NCI-H2171 (cell line): ENCODE measurements around the gene LDLRAD4.

ENCODE experiments used
- DNase-seq: peaks from one replicate; lab custom pipeline; 2025; lab: John Stamatoyannopoulos, UW

The LDLRAD4 gene

DNA sequence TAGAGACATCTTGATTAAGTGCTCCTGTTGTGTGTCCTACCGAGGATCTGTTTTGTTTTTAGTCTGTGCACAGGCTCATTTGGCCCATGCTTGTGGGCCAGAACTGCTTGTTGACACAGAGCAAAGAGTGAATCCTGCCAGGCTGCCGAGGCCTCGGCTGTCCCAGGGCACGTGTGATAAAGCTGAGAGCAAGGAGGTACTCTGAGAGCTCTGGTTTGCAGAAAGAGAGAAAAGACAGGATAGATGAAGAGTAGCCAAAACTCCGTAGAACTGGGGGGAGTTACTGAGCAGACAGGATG lies 332.7 kb downstream of the LDLRAD4 start:
- no peak for DNase-seq

DNA sequence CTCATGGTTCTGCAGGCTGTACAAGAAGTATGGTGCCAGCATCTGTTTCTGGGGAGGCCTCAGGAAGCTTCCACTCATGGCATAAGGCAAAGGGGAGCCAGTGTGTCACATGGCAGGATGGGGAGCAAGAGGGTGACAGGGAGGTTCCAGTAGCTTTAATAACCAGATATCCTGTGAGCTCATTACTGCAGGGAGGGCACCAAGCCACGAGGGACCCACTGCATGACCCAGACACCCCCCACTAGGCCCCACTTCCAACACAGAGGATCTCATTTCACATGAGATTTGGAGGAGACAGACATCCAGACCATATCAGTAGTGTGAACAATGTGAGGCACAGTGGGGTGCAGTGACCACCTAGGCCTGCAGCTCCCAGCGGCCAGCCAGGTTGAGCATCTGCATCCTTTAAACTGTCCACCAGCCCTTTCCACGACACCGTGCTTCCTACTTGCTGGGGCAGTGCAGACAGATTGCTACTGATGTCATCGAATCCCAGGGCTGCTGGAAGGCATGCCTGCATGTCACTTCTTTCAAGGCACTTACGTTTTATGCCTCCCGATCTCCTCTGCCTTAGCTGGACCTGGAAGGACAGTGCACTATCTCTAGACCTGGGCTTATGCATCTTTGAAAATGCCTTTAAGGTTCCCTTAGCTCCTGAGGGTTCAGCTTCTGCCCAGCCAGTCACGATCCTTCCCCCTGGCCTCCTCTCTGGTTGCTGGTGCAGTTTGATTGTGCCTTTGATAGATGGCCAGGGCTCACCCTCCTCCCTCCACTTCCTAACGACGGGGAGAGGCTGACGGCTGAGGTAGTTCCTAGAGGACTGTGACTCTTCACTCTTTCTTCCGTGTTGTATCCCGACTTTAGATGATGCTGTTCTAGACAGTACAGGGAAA lies 333.5 kb downstream of the LDLRAD4 start:
- DNase-seq, result no peak

DNA sequence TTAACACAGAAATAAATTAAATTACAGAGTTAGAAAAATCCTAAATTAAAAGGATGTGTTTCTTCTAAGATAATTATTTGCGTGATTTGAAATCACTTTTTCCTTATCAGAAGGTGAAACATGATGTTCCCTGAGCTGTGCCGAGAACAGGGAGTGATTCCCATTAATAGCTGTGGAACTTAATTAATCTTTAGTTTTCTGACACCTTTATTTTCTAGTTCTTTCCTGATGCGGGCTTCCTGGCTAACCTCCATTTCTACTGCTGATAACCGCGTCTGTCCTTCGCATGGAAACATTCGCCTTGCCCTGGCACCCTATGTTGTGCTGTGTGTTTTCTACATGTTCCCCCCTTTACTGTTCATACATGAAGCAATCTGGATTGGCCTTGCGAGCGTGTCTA lies 334.9 kb downstream of the LDLRAD4 start:
- DNase-seq, result no peak

DNA sequence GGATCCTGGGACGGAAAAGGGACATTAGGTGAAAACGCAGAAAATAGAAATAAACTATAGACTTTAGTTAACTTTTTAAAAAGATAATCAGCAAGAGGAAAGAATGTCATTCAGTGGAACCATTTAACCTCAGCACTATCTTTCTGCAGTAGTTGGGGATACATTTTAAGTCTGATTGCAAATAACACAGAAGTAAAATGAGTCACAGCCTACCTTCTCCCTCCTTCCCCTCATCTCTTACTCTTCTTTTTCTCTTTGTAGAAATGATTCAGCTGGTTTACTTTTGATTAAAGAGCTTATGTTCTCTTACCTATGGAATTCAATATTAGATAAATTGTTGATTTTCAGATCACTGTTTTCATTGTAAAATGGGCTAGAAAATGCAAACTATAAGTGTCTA lies 336.6 kb downstream of the LDLRAD4 start:
- no peak for DNase-seq

DNA sequence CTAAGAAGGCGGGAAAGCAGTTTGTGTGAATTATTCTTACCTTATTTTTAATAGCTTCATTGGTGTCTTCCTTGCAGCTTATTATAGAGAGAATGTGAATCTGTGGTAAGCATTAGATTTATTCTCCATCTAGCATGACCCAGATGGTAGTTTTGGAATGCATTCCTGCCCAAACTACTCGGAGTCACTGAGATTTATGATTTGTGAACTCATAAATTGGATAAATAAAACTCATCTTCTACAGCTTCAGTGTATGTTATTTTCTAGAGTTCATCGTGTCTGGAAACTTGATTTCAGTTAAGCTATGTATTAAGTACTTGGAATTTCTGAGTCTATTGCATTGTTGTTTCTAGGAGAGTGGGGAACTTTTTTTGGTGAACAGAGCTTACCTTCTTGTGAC lies 337.3 kb downstream of the LDLRAD4 start:
- DNase-seq, result no peak

DNA sequence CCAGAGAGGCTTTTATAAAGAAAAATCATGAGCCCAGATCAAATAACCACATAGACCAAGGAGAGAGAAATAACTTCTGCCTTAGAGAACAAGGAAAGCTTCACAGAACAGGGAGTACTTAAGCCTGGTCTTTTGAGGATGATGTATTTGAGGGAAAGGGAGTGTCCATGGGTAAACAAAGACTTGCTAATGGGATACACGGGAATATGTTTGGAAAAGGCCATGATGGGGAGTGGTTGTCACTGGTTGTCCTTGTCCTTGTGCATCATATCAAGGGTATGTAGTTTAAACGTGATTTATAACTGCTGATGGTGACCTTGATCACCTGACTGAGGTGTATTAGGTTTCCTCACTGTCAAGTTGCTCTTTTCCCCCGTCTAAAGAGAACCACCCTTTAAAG lies 337.9 kb downstream of the LDLRAD4 start:
- no peak for DNase-seq

DNA sequence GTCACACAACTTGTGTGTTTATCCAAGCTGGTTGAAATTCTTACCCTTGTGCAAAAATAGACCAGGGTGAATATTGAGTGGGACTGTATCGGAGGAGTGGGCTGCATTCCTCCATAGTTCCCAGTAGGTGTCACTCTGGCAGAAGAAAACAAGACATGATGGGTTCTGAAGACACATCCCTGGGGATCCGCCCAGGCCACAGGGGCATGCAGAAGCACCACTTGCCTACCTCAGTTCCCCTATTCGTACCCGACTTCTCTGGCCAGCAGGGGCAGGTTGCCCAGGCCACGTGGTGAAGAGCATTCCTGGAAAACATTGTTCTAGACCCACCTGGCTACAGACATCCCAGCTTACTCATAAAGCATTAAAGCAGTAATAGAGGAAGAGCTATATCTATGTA lies 339.6 kb downstream of the LDLRAD4 start:
- no peak for DNase-seq

DNA sequence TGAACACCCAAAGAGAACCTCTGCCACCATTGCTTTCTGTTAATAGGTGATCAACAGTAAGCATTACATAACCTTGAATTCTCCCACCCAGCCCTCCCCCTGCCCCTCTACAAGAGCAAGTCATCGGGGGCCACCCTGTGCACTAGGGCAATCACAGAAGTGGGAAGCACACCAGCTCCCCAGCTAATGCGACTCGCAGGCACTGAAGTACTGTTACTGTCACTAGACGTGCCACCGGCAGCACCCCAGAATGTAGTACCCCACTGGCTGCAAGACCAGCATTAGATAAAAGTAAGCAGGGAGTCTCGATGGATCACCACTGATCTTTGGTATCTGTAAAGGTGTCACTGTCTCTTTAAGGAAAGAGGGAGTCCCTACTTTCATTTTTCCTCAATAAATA lies 340.2 kb downstream of the LDLRAD4 start:
- DNase-seq, result no peak

DNA sequence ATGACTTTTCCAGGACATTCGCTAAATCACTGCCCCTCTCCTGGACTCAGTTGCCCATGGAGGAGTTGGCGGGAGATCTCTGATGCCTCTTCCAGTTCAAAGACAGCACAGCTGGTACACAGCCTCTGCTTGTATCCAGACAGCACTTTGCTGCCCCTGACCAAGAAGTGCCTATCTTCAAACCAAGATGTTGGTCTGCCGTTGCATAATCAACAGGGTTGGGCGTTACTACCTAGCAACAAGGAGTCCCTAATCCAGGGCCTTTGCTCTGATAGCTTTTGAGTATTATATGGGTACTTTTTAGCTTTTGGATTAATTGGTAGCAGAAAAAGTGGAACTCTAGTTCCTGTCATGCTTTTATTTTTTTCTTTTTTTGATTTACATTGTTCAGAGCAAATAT lies 341.2 kb downstream of the LDLRAD4 start:
- DNase-seq, result no peak

DNA sequence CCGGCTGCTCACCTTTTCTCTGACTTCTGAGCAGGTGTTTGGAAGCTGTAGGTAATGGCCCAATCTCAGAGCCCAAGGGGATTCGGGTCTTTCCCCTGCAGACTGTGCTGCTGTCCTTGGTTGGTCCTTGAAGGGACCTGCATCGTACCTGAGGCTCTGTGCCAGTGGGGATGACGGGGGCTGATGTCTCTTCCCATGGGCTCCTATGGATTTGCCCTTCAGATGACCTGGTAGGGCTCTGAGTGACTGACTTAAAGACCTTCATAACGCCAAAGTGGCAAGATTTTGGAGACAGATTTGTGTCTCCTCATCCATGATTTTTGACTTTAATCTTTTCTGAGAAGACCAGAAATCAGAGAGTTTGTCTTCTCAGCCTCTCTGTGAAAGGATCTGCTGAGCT lies 341.7 kb downstream of the LDLRAD4 start:
- no peak for DNase-seq

DNA sequence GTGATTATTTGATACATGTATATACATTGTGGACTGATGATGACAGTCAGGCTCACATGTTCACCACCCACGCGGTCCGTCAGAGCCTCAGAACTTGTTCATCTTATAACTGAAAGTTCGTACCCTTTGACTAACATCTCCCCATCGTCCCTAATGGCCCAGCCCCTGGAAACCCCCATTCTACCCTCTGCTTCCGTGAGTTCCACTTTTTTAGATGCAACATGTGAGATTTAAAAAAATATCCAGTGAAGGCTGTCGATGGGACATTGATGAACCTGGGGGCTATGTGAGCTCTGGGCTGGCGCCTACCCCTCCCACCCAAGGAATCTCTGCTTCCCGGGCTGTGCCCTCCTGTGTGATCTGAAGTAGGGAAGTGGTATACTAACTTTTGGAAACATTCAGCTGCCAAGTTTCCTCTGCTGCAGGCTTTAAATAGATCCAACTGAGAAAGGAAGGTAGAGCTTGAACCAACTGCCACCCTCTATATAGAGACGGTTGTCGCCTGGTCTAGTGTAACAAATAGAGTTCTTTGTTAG lies 344.0 kb downstream of the LDLRAD4 start:
- DNase-seq, result no peak

DNA sequence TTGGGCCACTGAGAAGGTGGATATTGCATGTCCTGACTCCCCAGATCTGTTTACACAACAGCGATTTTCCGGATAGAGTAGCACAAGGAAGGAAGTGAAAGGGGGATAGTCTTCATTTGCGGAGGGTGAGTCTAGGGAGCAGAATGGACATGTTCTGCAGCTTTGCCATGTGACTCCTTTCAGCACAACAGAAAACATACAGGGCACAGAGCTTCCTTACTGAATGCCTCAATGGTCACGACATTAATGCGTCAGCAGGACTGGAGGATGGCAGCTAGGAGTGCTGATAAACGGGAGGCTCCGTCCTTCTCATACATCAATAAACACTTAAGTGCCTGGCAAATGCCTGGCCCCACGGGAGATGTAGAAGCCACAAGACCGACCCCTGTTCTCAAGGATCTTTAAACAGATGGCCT lies 344.8 kb downstream of the LDLRAD4 start:
- peak; percentile 50 for DNase-seq

DNA sequence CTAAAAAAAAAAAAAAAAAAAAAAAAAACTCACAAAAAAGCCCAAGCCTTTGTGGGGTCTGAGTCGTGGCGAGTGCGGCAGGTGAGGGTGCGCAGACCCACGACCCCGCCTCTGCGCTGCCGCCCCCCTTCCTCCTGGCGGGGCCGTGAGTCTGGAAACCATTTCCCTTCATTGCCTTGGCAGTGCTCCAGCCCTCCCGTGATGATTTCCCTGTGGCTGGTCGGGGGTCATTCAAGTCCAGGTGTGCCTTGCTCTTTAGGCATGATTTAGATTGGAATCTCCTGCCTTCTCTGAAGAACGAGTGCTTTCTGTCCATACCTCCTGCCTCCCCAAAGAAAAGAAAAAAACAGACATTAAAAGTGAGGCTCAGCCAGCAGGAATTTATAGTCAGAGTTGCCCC lies 346.0 kb downstream of the LDLRAD4 start:
- no peak for DNase-seq

DNA sequence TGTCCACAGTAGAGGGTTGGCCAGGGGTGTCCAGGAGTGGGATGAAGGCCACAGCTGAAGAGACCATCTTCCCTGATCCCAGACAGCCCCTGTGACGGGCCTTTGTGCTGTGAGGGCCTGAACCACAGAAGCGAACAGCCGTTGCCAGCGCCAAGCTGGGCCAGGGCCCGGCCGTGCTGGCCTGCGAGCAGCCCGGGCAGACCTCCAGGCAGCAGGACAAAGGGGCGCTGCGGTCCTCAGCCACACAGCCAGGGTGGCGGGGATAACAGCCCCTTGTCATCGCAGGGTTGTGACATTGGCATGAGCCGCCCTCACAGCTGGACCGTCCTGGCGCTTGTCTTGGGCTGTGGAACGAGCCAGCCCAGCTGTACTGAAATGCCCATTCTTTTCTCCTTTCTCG lies 346.7 kb downstream of the LDLRAD4 start:
- DNase-seq, result no peak

DNA sequence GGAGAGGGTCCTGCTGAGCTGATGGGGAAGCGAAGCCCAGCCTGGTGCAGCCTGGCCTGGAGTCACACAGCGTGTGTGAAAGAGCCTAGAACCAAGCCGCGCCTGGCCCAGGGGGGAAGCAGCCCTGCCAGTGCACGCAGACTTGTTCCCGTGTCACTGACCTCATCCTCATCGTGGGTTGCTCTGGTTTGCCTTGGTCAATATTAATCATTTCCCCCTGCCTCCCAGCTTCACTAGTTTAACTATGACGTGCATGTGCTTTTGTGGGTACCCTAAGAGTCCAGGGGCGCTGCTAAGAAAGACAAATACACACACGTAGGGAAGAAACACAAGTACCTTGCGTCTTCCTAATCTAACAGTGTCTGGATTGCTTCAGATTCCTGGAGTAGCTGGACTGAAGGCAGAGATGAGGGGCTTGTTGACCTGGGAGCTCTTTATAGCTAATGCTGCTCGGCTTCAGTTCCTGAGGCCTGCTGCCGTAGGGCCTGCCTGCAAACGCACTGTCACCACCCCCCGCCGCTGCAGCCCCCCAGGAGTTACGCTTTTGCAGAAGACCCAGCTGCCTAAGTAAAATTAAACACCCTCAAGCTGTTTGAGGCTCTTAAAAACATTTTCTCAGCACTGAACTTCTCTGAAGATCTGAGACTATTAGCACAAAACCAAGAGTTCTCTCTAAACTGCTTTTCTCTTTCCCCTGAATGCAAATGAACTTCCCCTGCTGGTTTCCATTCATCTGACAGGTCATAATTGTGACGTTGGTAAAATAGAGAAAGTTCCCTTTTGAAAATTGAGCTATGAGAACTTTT lies 348.6 kb downstream of the LDLRAD4 start:
- no peak for DNase-seq

DNA sequence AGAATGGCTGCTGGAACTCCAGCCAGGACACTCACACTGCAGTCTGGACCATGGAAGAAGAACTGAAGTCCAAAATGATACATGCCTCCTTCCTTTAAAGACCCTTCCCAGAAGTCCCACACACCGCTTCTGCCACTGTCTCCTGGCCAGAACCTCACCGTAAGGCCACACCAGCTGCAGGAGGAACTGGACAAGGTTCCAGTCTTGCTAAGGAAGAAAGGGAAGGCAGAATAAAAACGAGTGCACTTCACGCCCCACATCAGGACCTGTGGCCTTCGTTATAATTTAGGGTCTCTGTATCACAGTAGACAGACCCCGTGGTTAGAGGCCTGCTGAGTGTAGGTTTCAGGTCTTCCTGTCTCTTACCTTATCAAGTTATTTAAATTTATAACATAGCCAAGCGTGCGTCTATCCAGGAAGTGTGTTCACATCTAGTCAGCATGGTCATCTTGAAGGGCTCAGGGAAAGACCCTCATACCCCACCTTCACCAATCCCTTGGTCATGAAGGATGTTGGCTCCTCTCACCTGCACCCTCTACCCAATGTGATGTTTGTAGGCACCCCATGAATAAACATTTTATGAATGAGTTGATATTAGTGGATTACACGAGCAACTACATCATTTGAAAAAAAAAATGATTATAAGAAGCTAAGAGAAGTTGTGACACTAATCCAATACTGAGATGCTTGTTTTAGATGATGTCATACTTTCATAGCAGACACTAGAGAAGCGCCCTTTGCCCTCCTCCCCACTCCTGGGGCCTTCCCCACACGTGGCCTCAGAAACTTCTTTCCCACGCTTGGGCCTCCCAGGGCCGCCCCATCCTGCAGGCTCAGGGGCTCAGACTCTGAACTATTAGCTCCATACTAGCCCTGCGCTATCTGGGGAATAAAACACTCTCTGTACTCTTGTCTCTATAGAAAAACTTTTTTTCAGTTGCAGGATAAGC lies 350.2 kb downstream of the LDLRAD4 start:
- DNase-seq, result no peak

DNA sequence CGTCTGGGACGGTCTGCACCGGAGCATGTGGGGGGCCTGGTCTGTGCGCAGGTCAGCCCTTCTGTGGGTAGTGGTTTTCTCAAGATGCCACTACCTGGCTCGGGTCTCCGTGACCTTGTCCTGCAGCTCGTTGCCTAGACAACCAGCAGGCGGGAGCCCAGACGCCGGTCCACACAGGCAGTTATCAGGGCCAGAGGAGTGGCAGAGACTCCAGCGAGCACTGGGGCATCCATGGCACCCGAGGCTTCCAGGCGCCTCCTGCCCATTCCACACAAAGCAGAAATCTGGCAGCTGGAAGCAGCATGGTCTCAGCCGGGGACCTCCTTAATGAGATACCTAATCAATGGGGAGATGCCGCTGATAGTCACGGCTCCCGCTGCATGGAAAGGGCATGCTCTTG lies 351.7 kb downstream of the LDLRAD4 start:
- DNase-seq, result no peak

DNA sequence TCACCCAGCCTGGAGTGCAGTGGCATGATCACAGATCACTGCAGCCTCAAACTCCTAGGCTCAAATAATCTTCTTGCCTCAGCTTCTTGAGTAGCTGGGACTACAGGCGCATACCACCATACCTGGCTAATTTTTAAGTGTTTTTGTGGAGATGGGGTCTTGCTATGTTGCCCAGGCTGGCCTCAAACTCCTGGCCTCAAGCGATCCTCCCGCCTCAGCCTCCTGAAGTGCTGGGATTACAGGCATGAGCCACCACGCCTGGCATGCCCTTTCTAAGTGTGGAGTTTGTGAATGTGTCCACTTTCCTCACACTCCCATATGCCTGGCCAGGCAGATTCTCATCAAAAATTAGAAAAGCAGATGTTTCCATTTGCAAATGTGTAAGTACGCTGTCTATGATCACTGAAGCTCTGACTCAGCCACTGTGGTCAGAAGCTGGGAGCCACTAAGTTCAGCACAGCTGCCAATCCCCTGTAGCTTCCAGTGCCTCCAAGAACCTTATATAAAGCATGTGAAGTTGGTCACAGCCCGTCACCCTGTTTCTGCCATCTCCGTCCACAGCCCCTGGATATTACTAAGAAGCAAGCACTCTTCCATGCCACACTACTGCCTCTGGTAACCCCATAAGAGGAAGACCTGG lies 352.4 kb downstream of the LDLRAD4 start:
- no peak for DNase-seq

DNA sequence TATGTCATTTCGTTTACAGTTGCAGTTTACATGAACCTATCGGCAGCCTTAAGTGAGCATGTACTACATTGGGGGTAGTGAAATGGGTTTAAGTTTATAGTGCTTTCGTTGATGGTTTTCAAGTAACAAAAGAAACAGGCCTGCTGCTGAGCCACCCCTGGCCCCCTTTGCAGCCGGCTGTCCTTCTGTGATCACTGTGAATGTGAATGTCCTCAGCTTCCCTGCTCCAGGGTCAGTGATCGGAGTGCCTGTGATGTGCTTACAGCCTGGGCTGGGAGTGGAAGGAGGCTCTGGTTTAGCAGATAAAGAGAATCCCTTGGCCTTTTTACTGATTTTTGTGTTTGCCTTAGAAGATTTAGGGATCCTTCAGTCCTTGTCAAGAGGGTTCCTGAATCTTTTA lies 353.6 kb downstream of the LDLRAD4 start:
- DNase-seq, result no peak

DNA sequence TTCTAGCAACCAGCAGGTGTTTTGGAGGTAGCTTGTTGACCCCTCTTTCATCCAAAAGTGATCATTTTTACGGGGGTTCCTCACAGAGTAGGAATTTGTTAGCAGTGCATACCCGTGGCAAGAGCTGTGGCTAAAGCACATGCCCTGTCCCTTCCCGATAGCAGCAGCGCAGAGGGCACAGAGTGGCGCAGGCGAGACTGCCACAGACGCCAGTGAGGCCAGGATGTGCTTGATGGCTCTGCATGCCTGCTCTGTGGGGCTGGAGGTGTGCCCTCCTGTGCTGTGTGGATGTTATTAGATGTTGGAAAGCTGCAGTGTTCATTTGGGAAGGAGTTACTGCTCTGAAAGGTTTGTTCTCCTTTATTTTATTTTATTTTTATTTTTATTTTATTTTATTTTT lies 354.2 kb downstream of the LDLRAD4 start:
- no peak for DNase-seq

DNA sequence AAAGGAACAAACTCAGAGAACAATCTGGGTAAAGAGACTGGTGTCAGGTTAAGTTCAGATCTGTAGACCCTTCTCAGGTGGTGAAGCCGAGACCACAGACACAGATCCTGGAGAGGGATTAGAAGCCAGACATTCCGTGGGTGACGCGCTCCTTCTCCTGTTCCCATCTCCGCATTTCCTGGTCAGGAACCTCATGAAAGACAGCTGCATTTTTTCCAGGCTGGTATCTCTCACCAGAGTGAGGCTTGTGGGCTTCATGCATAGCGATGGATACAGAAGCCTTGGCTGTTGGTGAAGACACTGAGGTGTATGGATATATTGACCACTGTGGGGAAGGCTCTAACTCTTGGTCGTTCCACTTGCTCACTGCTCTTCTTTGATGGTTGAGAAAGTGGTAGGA lies 355.2 kb downstream of the LDLRAD4 start:
- DNase-seq, result no peak

DNA sequence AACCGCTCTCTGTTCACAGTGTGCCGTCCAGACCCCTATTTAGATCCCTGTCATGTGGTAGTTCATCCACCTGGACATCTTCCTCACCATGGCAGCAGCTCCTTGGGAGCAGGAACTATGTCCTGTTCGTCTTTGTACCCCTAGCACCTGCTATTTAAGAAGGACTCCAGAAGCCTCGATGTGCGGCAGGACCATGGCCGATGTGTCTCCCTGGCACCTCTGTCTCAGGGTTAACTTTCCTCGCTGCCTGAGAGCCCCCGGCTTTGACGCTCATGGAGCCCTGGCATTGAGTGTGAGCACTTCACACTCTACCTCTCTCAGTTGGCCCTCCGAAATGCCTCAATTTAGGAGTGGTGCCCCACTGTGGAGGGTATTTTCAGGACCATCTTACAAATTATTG lies 355.8 kb downstream of the LDLRAD4 start:
- no peak for DNase-seq
